GM18526 (cell line): ENCODE results near the gene COL5A3.

Experiments used
- POLR2A ChIP-seq: IDR thresholded peaks from 3 replicates; pipeline ENCODE4 v1.6.1; 2011; ENCODE audit not compliant: insufficient read length; ENCODE audit errors: extremely low read depth

The COL5A3 gene

DNA sequence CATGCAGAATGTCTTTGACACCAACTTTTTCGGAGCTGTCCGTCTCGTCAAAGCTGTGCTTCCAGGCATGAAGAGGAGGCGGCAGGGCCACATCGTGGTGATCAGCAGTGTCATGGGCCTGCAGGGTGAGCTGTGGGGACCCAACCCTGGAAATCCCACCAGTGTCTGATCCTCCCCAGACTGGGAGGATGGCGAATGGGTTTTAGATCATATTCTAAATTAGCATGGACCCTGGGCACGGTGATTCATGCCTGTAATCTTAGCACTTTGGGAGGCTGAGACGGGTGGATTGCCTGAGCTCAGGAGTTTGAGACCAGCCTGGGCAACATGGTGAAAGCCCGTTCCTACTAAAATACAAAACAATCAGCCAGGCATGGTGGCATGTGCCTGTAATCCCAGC, 8.5 kb upstream of the COL5A3 start:
- TF ChIP-seq POLR2A = no peak

DNA sequence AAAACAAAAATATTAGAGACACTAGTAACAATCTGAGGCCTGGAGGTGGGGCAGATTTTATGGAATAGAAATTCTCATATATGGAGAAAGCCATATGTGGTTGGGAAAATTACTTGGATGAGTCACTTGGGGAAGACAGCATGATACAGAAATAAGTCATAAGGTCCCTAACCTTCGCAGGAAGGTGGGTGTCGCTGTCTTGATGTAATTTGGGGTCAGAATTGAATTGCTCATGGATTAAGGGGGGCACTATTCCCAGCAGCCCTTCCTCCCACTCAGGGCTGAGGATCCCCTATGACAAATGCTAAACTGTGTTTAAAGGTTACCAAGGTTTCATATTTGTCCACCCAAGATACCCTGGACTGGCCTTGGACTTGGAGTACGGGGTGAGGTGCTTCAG, 8.0 kb upstream of the COL5A3 start:
- TF ChIP-seq POLR2A = no peak

DNA sequence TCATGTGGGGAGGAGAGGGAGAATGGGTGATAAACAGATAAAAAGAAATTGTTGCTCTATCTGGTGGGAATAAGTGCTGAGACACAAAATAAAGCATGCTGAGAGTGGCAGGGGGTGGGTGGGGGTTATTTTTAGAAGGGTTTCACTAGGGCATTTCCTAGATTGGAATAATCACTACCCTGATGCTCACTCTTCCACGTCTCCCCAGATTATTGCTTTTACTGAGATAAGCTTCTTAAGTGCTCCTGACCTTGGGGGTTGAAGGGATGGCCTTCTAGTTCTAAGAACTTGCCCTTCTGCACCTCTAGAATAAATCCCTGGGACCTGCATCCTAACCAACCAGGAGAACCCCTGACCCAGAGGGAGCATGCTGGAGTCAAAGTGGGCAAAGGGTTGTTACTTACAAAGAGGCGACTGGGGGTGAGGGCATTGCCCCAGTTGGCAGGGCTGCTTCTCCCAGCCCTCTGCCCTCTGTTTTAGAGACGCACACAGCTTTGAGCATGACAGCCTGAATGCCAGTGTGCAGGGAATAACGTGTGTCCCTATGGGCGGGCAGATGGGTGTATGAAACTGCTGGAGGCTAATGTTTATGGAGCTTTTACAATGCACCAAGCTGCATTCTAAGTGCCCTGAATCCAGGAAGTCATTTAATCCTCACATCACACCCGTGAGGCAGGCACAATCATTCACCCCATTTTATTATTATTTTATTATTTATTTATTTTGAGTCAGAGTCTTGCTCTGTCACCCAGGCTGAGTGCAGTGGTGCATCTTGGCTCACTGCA, 3.7 kb upstream of the COL5A3 start:
- TF ChIP-seq POLR2A = no peak

DNA sequence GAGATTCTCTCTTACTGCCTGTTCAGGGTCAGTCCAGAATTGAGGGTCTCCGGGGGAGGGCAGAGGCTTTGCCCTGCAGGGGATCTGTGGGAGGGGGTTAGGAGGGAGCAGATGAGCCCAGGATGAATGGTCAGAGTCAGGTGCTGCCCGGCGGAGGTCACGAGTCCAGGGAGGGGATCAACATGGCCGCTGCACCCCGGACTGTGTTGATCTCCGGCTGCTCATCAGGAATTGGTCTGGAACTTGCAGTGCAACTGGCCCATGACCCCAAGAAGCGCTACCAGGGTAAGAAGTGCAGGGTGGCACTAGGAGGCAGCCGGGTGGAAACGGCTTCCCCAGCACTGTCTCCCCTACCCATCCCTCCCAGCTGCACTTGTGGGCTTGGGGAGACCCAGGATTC, 3.0 kb upstream of the COL5A3 start, which contains the start of gene RDH8:
TSS of gene RDH8 (plus strand) at position 168 of the 400 bp plus-strand sequence. CDS start at position 183, 15 bp downstream.
- TF ChIP-seq POLR2A = no peak

DNA sequence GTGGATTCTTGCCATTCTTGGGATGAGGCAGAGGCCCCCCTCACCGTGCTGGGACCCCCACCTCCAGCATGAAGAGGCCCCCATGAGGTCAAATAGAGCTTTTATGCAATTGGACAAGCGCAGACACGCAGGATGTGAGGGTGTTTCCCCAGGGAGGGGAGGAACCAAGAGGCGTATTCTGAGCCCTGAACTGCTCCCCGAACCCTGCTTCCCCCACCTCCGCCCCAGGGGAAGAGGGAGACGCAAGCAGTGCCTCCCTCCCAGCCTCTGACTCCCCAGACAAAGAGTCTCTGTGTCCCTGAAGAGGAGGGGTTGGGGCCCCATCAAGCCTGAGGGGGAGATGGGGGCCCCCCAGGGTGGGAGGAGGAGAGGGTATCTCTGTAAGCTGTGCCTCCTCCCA, 1.7 kb upstream of the COL5A3 start:
- TF ChIP-seq POLR2A = no peak

DNA sequence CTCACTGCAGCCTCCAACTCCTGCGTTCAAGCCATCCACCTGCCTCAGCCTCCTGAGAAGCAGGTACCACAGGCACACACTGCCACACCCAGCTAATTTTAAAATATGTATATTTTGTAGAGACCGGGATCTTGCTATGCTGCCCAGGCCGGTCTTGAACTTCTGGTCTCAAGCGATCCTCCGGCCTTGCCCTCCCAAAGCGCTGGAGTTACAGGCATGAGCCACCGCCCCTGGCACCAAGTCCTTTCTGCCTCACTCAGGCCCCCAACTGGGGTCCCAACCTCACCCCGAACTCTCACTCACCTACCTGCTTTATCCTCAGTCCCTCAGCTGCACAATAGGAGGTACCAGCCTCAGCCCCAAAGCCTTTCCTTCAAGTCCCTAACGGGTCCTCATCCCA, 635 bp upstream of the COL5A3 start:
- TF ChIP-seq POLR2A = no peak

DNA sequence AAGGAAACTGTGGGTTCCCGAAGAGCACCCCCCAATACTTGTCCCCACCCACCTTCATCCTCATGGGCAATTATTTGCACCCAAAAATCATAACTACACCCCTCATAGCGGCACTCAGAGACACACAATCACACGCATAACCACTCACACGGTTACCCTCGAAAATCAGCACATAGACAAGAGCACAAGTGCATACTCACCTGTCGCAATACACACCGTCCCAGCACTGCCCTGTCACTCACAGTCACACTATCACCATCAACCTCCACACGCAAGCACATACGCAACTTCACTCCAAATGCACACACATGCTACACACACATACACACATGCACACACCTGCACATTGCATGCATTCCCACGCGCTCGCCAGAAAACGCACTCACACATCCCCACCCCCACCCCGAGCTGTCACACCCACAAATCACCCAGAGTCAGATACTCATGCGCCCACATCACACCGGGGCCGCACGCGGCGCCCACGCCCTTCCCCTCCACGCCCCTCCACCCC, 535 bp downstream of the COL5A3 start:
- TF ChIP-seq POLR2A = no peak

DNA sequence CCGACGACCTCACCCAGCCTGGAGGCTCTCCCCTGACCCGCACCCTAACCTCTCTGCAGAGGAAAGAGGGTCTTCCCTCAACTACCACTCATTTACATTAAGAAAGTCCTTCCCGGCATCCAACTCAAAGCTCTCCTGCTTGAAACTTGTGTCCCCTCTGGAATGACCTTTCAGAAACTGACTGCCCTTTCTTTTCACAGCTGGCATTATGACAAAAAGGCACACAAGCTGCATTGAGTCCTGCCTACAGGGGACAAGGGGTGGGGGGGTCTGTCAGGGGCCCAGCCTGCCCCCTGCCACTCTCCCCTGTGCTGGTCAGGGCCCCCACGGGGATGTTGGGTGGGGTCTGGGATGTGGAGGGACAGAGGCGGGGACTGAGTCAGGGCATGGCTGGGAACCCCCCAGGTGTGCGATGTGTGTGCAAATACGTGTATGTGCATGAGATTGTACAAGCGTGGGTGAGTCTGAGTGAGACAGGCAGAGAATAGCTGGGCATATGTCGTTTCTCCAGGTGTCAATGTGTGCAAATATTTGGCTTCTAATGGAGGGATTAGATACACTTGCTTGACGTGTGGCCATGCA, 2.0 kb downstream of the COL5A3 start:
- no peak for TF ChIP-seq POLR2A

DNA sequence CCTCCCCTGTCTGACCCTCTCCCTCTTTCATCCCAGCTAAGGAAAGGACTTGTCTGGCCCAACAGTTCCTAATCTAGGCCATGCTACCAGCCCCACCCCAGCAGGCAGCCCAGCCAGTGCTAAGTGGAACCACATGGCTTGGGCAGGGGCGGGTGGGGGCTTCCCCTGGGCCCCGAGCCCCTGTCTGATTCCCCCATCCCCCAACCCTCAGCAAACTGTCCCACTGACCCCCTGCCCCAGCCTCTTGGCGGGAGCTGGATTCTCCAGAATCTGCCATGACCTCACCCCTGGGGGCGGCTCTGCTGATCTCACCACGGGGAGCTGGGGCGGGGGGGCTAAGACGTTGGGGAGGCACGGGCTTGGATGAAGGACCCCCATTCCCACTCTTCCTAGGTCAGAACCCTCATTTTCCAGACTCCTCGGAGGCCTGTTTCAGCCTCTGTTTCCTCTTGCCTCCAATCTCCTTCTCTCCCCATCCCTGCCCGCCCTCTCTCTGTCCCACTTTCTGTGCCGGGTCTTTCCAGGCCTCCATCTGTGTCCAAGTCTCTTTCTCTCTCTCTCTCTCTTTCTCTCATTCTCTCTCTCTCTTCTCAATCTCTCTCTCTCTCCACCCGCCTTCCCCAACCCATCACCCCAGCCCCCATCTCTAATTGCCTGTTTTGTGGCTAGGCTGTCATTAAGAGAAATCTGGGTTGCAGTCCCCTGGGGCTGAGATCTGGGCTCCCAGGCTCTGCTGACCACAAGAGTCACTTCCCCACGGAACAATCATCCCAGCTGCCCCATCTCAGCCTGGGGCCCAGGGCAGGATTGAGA, 2.7 kb downstream of the COL5A3 start:
- no peak for TF ChIP-seq POLR2A

DNA sequence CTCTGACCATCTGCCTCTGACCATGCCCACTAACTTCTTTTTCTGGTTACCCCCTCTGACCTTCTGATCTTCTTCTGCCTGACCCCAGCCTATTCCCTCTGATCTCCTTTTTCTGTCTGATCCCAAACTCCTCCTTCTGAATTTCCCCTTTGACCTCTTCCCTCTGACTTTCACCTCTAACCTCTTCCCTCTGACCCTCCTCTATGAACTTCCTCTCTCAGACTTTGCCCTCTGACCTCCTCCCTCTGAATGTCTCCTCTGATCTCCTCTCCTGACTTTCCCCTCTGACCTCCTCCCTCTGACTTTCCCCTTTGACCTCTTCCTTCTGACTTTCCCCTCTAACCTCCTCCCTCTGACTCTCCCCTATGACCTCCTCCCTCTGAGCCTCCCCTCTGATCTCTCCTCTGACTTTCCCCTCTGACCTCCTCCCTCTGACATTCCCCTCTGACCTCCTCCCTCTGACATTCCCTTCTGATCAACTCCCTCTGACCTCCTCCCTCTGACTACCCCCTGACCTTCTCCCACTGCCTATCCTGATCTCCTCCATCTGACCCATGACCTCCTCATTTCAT, 3.5 kb downstream of the COL5A3 start:
- no peak for TF ChIP-seq POLR2A

DNA sequence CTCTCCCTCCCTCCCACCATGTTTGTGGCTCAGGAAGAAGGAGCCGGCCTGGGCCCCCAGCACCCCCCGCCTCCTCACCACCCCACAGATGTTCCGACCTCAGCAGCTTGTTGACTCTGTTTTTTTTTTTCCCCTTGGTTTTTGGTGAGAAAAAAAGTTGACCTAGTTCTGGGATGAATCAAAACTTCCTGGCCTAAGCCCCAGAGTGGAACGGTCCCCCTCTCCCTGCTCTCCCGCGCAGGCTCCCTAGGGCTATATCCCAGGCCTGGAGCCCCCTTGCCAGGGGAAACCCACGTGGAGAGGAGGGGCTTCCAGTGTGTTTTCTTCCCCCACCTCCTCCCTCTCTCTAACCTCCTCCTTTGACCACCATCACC, 4.0 kb downstream of the COL5A3 start:
- TF ChIP-seq POLR2A = no peak

DNA sequence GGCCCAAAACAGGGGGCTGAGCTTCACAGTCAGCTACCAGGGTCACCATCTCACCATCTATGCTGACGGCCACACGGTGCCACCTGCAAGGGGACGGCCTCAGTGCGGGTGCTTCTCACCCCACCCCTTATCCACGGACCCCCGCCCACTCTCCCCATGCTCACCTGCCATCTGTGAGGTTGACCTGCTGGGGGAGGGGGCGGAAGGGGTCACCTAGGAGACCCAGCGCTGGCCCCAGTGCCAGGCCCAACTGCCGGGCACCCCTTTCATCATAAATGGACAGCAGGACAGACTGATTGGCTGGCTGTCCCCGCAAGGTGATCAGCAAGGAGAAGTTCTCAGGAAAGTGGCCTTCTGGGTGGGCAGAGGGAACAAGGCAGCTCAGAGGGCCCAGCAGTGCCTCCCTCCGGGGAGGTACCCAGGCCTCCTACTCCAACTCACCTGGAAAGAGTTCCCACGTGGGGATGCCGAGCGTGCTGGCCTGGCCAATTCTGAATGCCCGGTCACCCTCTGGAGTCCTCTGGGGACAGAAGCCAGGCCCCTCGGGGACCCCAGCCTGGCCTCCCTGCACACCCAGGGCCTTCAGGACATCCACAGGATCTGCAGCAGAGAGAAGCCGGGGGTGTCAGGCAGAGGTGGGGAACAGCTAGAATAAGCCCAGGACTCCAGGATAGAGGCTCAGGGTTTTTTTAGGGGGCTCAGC, 4.5 kb downstream of the COL5A3 start:
- no peak for TF ChIP-seq POLR2A

DNA sequence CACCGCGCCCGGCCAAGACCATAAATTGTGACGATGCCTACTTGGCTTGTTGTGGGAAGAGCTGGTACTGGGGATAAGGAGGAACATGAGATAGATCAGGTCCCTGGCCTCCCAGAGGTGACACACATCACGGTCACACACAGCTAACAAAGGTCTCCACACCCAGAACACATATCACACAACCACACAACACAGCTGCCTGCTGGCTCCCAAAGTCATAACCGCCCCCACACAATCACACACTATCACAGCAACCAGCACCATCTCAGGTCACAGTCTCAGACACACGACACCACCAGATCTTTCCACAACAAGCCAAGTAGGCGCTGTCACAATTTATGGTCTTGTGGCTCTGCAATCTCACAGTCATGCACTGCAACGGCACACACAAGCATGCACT, 5.7 kb downstream of the COL5A3 start:
- TF ChIP-seq POLR2A = no peak

DNA sequence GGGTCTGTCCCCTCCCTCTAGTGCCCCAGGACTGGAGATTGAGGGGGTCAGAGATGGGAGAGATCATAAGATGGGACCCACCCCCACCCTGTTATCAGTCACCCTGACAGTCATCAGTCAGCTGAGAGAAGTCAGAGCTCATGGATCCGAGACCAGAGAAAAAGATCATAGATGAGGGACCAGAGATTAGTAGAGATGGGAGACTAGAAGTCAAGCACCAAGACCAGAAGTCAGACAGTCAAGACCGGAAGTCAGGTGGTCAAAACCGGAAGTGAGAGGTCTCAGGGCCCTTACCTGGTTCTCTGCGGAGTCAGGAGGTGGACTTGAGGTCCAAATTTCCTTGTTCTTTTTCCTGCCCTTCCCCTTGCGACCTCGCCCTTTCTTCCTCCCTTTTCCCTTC, 7.0 kb downstream of the COL5A3 start:
- no peak for TF ChIP-seq POLR2A

DNA sequence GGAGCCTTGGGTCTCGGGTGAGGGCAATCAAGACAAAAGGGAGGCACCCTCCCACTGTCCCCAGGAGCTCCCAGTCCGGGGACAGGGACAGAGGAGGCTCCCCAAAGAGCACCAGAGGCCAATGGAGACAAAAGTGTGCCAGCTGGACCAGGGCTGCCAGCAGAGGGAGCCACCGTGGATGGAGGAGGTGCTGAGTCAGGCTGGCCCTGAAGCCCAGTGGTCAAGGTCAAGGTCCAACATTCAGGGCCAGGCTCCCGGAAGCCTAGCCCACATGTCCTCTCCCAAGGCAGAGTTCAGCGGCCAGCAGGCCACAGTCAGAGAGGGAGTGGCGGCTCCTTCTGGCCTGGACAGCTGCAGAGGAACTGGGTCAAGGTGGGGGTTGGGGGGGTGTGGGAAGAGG, 8.4 kb downstream of the COL5A3 start:
- TF ChIP-seq POLR2A = no peak

DNA sequence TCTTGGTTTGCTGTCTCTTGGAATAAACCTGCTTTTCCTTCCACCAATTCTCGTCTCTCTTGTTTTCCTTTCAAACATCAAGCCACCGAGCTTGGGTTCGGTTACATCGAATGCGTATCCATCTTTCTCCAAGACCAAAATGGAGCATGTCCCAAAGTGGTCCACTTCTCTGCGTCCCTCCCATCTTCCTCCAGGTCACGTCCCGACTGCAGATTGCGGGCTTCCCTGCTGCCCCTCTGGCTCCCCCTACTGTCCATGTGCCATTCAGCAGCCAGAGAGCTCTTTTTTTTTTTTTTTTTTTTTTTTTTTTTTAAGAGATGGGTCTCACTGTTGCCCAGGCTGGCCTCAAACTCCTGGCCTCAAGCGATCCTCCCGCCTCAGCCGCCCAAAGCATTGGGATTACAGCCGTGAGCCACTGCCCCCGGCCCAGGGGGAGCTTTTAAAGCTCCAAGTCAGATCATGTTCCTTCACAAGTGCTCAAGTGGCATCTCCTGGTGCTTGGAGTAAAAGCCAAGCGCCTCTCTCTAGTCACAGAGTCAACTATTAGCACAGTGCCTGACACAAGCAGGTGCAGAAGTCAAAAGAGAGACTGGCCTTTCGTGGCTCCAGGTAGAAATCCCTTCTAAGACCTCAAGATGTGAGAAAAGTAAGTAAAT, 10.0 kb downstream of the COL5A3 start:
- no peak for TF ChIP-seq POLR2A
